ENCODE measurements around the gene AZU1.
"Not testable (repeated sequence)": the region's sequence is repeated elsewhere in the genome, so short reads cannot be mapped to it uniquely, and the experiment has no call there.

The AZU1 gene

GRCh38 chr19:831407-832369 is 4.1 kb downstream of the AZU1 start:
- DNase-seq = no peak

DNA sequence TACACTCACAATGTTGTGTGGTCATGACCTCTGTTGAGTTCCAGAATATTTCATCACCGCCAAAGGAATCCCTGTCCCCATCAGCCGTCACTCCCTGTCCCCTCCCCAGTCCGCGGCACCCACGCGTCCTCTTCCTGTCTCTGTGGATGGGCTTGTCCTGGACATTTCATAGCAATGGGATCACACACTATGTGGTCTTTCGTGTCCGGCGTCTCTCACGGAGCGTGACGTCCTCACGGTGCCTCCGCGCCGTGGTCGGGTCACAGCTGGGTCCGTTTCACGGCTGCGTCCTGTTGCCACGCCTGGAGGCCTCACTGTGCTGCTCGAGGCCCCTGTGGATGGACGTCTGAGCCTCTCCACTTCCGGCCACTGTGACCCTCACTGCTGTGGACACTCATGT is 6.6 kb downstream of the AZU1 start:
- DNase-seq = no peak

- no peak for DNase-seq
These were observed 7.7 kb downstream of the AZU1 start for GRCh38 chr19:835210-835810.

GRCh38 chr19:840519-841206 is 13.0 kb downstream of the AZU1 start, which contains the start of gene PRTN3:
PRTN3 (plus strand) TSS chr19:840999; CDS start chr19:841009, 10 bp downstream.
- DNase-seq = no peak

GRCh38 chr19:842802-843179 is 15.2 kb downstream of the AZU1 start:
- DNase-seq = not testable (repeated sequence)

DNA sequence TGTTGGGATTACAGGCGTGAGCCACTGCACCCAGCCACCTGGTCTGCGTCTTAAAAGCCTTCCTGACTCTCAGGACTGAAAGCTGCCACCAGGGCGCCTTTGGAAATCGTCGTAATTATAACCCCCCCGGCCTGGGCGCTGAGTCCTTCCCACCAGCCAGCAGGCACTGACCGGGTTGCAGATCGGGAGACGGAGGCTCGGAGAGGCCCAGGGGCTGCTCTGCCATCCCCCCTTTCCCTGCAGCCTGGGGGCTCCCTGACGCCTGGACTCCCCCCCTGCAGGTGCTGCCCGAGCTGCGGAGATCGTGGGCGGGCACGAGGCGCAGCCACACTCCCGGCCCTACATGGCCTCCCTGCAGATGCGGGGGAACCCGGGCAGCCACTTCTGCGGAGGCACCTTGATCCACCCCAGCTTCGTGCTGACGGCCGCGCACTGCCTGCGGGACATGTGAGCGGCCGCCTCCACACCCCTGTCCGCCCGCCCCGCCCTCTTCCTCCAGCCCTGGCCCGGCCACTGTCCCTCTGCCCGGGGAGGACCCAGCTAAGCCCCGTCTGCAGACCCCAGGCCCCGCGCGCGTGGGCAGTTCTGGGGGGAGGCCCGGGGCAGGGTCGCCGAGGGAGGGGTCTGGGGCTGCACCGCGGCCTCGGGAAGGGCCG is 15.7 kb downstream of the AZU1 start:
- DNase-seq = no peak

GRCh38 chr19:843836-844545 is 16.4 kb downstream of the AZU1 start:
- no peak for DNase-seq

- no peak for DNase-seq
These were observed 16.9 kb downstream of the AZU1 start for GRCh38 chr19:844546-844971.

GRCh38 chr19:845707-846521 is 18.3 kb downstream of the AZU1 start:
- no peak for DNase-seq

- no peak for DNase-seq
These were observed 20.8 kb downstream of the AZU1 start for GRCh38 chr19:848386-848921.

DNA sequence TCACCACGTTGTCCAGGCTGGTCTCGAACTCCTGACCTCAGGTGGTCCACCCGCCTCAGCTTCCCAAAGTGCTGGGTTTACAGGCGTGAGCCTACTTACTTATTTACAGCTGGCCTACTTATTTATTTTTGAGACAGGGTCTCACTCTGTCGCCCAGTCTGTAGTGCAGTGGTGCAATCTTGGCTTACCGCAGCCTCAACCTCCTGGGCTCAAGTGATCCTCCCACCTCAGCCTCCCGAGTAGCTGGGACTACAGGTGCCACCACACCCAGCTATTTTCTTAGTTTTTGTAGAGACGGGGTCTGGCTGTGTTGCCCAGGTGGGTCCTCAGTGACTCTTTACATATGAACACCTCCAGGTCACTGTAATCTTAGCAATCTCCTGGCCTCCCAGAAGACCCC is 21.6 kb downstream of the AZU1 start:
- not testable (repeated sequence) for DNase-seq

DNA sequence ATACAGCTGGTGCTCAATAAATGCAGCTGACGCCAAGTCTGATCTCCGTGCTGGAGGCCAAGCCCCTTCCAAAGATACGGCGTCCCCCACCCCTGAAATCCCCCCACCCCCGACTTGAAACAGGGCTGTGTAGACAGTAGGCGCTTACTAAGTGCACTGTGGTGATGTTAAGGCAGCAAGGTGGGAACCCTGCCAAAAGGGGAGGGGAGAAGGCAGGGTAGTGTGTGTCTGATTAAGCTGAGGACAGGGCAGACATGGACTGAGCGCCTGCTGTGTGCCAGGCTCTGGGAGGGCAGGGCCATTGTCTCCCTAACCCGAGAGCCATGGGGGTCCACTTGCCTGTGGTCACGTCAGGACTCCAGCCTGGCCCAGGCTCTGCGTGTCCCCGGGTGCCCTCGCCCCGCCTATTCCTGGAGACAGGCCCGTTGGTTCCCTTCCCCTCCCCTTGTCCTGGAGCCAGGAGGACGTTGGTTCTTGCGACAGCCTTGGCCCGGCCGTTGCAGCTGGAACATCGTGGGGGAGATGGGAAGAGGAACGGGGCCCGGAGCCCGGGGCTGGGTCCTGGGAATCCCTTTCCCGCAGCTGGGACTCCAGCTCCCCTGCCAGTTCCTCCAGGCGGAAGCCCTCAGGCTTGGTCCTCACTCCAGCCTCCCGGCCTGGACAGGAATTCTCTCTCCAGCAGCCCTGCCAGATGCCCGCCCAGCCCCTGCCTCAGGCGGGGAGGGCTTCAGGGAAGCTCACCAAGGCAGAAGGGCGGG is 22.8 kb downstream of the AZU1 start:
- no peak for DNase-seq

DNA sequence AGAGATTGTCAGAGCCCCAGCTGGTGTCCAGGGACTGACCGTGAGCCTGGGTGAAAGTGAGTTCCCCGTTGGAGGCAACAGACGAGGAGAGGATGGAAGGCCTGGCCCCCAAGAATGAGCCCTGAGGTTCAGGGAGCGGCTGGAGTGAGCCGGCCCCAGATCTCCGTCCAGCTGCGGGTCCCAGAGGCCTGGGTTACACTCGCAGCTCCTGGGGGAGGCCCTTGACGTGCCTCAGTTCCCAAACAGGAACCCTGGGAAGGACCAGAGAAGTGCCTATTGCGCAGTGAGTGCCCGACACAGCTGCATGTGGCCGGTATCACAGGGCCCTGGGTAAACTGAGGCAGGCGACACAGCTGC is 23.3 kb downstream of the AZU1 start:
- DNase-seq = no peak

DNA sequence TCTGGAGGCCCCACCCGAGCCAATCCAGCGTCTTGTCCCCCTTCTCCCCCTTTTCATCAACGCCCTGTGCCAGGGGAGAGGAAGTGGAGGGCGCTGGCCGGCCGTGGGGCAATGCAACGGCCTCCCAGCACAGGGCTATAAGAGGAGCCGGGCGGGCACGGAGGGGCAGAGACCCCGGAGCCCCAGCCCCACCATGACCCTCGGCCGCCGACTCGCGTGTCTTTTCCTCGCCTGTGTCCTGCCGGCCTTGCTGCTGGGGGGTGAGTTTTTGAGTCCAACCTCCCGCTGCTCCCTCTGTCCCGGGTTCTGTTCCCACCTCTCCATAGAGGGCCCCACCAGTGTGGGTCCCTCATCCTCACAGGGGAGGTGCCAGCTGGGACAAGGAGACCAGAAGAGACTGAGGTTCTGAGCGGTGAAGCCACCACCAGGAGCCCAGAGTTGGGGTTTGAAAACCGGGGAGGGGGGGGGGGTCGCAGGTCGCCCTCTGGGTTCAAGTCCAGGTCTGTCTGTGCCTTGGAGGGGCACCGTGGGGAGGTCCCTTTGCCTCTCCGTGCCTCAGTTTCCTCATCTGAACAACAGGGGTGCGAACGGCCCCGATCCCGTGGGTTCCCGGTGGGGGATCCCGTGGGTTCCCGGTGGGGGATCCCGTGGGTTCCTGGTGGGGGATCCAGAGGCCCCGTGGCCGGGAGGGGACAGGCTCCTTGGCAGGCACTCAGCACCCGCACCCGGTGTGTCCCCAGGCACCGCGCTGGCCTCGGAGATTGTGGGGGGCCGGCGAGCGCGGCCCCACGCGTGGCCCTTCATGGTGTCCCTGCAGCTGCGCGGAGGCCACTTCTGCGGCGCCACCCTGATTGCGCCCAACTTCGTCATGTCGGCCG is 24.7 kb downstream of the AZU1 start, which contains the start of gene ELANE:
Gene ELANE, plus strand, starts transcription at position 168 of the 878 bp plus-strand sequence. Its CDS starts 26 bp downstream, at position 194.
- no peak for DNase-seq

DNA sequence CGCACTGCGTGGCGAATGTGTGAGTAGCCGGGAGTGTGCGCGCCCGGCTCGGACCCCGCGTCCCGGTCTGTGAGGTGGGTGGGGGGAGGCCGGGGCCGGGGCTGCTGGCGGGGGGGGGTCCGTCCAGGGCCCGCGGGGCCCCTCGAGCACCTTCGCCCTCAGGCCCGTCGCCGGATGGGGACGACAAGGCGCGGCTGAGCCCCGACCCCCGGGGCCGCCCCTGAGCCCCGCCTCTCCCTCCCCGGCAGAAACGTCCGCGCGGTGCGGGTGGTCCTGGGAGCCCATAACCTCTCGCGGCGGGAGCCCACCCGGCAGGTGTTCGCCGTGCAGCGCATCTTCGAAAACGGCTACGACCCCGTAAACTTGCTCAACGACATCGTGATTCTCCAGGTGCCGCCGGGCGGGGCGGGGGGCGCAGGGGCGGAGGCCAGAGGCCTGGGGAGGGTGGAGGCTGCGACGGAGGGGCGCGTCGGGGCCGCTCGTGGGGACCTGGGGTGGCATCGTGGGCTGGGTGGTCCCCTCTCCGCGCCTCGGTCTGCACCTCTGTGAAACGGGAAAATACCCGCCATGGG is 25.5 kb downstream of the AZU1 start:
- no peak for DNase-seq

DNA sequence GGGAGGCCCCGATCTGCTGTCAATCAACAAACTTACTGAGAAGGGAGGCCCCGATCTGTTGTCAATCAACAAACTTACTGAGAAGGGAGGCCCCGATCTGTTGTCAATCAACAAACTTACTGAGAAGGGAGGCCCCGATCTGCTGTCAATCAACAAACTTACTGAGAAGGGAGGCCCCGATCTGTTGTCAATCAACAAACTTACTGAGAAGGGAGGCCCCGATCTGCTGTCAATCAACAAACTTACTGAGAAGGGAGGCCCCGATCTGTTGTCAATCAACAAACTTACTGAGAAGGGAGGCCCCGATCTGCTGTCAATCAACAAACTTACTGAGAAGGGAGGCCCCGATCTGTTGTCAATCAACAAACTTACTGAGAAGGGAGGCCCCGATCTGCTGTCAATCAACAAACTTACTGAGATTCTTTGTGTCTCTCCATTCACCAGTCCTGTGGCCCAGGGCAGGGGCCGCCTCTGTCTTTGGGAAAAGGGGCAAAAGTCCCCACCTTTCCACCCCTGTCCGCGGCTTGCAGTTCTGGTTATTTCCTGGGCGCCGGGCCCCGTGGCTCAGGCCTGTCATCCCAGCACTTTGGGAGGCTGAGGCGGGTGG is 26.1 kb downstream of the AZU1 start:
- DNase-seq = not testable (repeated sequence)

DNA sequence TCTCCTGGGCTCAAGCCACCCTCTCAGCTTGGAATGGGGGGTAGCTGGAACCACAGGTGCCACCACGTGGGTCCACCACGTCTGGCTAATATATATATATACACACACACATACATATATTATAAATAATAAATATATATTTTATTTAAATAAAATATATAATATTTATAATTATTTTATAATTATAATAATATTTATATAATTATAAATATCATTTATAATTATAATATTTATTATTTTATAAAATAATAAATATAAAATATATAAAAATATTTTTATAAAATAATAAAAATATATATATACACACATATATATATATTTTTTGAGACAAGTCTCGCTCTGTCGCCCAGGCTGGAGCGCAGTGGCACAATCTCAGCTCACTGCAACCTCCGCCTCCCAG is 26.9 kb downstream of the AZU1 start:
- no peak for DNase-seq

GRCh38 chr19:855142-855541 is 27.5 kb downstream of the AZU1 start:
- no peak for DNase-seq

Measured in cerebellar nuclear complex (tissue), 1 donor.